Activated CD4-positive, alpha-beta T cell treated with anti-CD3 and anti-CD28 coated beads, Interleukin-2, amount 50 U/mL, for 48 hours (primary cell): Measurements from ENCODE around the gene GAL3ST1.

Experiments
- DNase-seq, 2 experiments: peaks; one replicate each; pipeline ENCODE4 v3.0.0-alpha.2; 2020

GAL3ST1 gene

GRCh38 chr22:30523646-30524489 lies 50.6 kb downstream of the GAL3ST1 start:
- no peak for DNase-seq

DNA sequence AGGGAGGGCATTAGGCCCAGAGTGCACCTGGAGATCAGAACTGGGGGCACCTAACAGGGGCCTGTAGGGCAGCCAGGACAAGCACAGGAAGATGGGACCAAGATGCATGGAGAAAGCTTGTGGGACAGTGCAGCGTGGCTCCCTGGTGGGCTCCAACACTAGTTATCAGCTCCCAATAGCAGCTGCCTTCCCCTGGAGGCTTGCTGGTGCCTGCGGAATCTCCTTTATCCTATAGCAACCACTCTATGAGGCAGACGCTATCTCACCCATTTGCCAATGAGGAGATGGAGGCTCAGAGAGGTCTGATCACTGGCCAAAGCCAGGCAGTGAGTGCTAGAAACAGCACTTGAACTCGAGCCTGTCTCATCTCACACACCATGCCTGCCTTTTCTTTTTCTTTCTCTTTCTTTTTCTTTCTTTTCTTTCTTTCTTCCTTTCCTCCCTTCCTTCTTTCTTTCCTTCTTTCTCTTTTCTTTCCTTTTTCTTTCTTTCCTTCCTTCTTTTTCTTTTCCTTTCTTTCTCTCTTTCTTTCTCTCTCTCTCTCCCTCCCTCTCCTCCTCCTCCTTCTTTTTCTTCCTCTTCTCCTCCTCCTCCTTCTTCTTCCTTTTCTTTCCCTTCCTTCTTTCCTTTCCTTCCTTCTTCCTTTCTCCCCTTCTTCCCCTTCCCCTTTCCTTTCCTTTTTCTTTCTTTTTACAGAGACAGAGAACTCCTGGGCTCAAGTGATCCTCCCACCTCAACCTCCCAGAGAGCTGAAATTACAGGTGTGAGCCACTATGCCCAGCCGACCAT lies 52.9 kb downstream of the GAL3ST1 start:
- DNase-seq: no peak

DNA sequence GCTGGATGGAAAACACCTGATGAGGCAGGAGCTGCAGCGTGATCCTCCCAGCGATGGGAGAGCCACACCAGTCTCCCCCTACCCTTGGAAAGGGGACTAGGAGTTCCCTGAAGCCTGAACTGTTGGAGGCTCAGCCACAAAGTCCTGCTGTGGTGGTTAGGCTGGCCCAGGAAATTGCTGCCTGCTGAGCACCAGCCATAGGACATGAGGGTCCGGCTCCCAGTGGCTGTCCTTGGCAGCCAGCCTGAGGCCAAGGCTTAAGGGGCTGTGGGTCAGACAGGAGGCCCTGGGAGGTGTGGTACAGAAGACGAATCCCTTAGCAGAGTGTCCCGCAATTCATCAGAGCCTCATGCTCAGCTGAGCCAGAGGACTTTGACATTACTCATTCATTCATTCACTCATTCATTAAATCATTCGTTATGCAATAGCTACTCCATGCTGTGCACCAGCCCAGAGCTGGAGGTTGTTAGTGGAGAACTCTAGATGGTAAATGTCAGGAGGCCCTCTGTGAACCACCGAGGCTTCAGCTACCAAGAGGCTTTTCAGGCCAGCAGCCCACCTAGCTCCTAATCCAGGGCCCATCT lies 54.5 kb downstream of the GAL3ST1 start:
- DNase-seq: no peak

DNA sequence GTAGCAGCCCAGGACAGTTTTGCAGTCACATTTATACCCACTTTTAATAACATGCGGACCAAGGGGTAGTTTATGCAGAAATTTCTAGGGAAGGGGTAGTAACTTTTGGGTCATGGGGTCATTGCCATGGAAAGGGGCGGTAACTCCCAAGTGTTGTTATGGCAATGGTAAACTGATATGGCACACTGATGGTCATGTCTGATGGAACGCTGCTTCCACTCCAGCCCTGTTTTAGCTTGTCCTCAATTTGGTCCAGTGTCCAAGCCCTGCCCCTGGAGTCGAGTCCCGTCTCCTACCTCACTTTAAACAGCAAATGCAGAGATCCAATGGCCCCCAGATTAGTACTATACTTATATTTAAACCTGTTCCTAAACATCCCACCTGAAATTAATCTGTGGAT lies 57.7 kb downstream of the GAL3ST1 start:
- DNase-seq: no peak

- DNase-seq: no peak
Observed at GRCh38 chr22:30516273-30516672, 58.2 kb downstream of the GAL3ST1 start.

DNA sequence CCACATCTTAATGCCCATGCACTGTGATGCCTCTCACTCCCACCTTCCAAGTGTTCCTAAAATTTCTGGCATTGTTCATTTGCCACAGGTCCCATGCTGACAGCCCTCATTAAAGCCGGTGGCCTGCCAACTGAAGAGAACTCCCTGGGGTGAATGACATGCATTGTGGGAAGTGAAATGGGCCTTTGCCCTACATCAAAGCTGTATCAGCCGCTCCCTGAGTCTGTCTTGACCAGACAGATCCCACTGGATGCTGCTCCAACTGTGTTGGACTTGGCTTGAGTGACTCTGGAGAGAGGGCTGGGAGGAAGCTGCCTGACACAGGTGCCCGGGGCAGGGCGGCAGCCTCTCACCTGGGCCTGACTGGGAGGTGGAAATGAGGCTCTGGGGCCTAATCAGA lies 60.2 kb downstream of the GAL3ST1 start:
- DNase-seq: no peak

GRCh38 chr22:30513462-30513861 lies 61.0 kb downstream of the GAL3ST1 start:
- DNase-seq: no peak

GRCh38 chr22:30511911-30512310 lies 62.6 kb downstream of the GAL3ST1 start:
- DNase-seq: no peak

DNA sequence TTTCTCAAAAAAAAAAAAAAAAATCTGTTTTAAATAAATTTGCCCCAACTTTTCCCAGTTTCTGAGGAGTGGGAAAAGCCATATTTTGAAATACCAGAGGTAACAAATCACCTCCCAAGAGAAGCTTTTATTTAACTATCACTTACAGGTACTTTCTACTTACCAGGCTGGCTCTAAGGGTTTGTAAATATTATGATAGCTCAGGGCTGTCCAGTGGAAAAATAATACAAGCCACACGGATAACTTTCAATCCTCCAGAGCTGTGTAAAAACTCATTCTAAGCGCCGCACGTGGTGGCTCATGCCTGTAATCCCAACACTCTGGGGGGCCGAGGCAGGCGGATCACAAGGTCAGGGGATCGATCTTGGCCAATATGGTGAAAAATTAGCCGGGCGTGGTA lies 63.4 kb downstream of the GAL3ST1 start:
- DNase-seq: no peak

GRCh38 chr22:30508216-30508615 lies 66.2 kb downstream of the GAL3ST1 start:
- no peak for DNase-seq

GRCh38 chr22:30507670-30508069 lies 66.8 kb downstream of the GAL3ST1 start:
- no peak for DNase-seq

- no peak for DNase-seq
Observed at GRCh38 chr22:30506507-30506968, 67.9 kb downstream of the GAL3ST1 start.
